ENCODE data around the gene WDR82.

DNA sequence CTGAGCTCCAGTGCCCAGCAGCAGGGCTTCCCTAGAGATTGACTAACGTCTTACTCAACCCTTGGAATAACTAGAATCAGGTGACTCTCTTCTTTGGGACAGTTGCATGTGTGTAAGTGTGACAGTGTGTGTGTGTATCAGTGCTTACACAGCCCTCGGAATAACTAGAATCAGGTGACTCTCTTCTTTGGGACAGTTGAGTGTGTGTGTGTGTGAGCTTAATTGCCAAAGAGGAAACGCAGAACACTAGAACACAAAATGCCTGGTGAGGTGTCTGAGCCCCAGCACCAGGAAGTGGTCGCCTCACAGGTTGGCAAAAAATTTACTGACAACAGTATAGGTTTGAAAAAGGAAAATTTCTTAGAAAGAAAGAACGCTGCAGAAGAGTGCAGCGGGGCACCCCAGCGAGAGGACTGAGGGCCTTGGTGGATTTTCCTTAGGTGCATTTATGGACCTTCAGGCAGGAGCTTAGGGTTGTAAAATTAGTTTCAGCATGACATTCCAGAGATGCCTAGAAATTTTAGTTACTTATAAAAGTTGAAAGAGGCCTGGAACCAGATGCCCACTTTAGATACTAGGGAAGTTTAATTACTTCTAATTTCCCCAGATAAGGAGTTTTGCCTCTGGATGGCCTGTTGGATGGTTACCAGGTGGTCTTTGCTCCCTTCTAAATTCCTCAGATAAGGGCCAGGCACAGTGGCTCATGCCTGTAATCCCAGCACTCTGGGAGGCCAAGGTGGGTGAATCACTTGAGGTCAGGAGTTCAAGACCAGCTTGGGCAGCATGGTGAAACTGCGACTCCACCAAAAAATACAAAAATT lies 3.7 kb upstream of the WDR82 start:
- TF ChIP-seq, protein P1, sequence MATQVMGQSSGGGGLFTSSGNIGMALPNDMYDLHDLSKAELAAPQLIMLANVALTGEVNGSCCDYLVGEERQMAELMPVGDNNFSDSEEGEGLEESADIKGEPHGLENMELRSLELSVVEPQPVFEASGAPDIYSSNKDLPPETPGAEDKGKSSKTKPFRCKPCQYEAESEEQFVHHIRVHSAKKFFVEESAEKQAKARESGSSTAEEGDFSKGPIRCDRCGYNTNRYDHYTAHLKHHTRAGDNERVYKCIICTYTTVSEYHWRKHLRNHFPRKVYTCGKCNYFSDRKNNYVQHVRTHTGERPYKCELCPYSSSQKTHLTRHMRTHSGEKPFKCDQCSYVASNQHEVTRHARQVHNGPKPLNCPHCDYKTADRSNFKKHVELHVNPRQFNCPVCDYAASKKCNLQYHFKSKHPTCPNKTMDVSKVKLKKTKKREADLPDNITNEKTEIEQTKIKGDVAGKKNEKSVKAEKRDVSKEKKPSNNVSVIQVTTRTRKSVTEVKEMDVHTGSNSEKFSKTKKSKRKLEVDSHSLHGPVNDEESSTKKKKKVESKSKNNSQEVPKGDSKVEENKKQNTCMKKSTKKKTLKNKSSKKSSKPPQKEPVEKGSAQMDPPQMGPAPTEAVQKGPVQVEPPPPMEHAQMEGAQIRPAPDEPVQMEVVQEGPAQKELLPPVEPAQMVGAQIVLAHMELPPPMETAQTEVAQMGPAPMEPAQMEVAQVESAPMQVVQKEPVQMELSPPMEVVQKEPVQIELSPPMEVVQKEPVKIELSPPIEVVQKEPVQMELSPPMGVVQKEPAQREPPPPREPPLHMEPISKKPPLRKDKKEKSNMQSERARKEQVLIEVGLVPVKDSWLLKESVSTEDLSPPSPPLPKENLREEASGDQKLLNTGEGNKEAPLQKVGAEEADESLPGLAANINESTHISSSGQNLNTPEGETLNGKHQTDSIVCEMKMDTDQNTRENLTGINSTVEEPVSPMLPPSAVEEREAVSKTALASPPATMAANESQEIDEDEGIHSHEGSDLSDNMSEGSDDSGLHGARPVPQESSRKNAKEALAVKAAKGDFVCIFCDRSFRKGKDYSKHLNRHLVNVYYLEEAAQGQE (IDR thresholded peaks at IDR 0.05; ENCODE audit: borderline replicate concordance) = no peak
- TF ChIP-seq, protein P1 (CRISPR knock-in tag; IDR thresholded peaks at IDR 0.05; ENCODE audit: low read depth) = no peak
- no peak for TF ChIP-seq E2F3 (CRISPR knock-in tag; IDR thresholded peaks at IDR 0.05)
- TF ChIP-seq, protein P2, sequence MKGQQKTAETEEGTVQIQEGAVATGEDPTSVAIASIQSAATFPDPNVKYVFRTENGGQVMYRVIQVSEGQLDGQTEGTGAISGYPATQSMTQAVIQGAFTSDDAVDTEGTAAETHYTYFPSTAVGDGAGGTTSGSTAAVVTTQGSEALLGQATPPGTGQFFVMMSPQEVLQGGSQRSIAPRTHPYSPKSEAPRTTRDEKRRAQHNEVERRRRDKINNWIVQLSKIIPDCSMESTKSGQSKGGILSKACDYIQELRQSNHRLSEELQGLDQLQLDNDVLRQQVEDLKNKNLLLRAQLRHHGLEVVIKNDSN (CRISPR knock-in tag; IDR thresholded peaks at IDR 0.05) = no peak
- TF ChIP-seq CHD2 (IDR thresholded peaks at IDR 0.05; ENCODE audit: low read depth, low read length) = no peak
- TF ChIP-seq, protein P3, sequence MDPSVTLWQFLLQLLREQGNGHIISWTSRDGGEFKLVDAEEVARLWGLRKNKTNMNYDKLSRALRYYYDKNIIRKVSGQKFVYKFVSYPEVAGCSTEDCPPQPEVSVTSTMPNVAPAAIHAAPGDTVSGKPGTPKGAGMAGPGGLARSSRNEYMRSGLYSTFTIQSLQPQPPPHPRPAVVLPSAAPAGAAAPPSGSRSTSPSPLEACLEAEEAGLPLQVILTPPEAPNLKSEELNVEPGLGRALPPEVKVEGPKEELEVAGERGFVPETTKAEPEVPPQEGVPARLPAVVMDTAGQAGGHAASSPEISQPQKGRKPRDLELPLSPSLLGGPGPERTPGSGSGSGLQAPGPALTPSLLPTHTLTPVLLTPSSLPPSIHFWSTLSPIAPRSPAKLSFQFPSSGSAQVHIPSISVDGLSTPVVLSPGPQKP (CRISPR knock-in tag; IDR thresholded peaks at IDR 0.05) = no peak
- no peak for TF ChIP-seq MTA1 (IDR thresholded peaks at IDR 0.05; ENCODE audit: borderline replicate concordance)
- TF ChIP-seq SREBF2 (CRISPR knock-in tag; IDR thresholded peaks at IDR 0.05) = no peak
- TF ChIP-seq, protein P4, sequence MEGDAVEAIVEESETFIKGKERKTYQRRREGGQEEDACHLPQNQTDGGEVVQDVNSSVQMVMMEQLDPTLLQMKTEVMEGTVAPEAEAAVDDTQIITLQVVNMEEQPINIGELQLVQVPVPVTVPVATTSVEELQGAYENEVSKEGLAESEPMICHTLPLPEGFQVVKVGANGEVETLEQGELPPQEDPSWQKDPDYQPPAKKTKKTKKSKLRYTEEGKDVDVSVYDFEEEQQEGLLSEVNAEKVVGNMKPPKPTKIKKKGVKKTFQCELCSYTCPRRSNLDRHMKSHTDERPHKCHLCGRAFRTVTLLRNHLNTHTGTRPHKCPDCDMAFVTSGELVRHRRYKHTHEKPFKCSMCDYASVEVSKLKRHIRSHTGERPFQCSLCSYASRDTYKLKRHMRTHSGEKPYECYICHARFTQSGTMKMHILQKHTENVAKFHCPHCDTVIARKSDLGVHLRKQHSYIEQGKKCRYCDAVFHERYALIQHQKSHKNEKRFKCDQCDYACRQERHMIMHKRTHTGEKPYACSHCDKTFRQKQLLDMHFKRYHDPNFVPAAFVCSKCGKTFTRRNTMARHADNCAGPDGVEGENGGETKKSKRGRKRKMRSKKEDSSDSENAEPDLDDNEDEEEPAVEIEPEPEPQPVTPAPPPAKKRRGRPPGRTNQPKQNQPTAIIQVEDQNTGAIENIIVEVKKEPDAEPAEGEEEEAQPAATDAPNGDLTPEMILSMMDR (IDR thresholded peaks at IDR 0.05 in 2 of 3, conservative IDR thresholded peaks at IDR 0.05 in 1 of 3; ENCODE audit: insufficient read depth in 2 of 3, low read depth in 1 of 3, low read length in 3 of 3) = no peak
- no peak for TF ChIP-seq GABPA (tag; conservative IDR thresholded peaks at IDR 0.05; ENCODE audit: low read depth)
